CD4-positive, alpha-beta T cell (primary cell): ENCODE results near the gene HOXA3. TPM values are rescaled to one million over a fixed set of nuclear protein-coding genes. Genes with fewer than 3 reads are reported as not detected.

Source experiments
- ATAC-seq: fragments of 200-7000 bp; cut with Tn5 transposase; one replicate; pipeline ENCODE4 v1.10.0; 2022; ENCODE audit warnings: mild to moderate bottlenecking; ENCODE audit not compliant: poor library complexity
- CTCF ChIA-PET: fragments of 350-600 bp; sonication (Branson Sonifier 250); formaldehyde crosslinking; loops from one replicate; lab custom pipeline; 2021; ENCODE audit warnings: antibody characterized with exemption, inconsistent platforms; lab: Charles Lee
- POLR2A ChIA-PET: fragments of 350-600 bp; sonication (Branson Sonifier 250); formaldehyde crosslinking; loops from one replicate; lab custom pipeline; 2021; ENCODE audit warnings: antibody characterized with exemption, inconsistent platforms; lab: Charles Lee
- DNase-seq, 14 experiments: peaks; one replicate each; pipeline ENCODE4 v3.0.0-alpha.2; 2013 to 2020; ENCODE audit warnings: mixed read lengths in 2 of 14
- H3K27ac ChIP-seq, 2 donors: one replicate each; pipeline versions ENCODE4 v1.5.1 to v1.7.0; 2013; ENCODE audit warnings: low read length in 2 of 2, low read depth in 1 of 2, mild to moderate bottlenecking in 1 of 2
- H3K27me3 ChIP-seq, 2 experiments: 1 replicate in 1 of 2; 2 replicates in 1 of 2; pipeline versions ENCODE4 v1.6.1 to v1.7.0; 2013; ENCODE audit warnings: low read length in 2 of 2, control low read depth in 1 of 2, mild to moderate bottlenecking in 1 of 2, moderate library complexity in 1 of 2; ENCODE audit not compliant: insufficient read depth in 2 of 2, control insufficient read depth in 1 of 2
- H3K36me3 ChIP-seq: one replicate; pipeline ENCODE4 v1.6.1; 2013; ENCODE audit warnings: low read length, control low read depth; ENCODE audit not compliant: insufficient read depth
- H3K4me1 ChIP-seq: one replicate; pipeline ENCODE4 v1.6.1; 2013; ENCODE audit warnings: low read length, control low read depth; ENCODE audit not compliant: insufficient read depth
- H3K4me3 ChIP-seq: one replicate; pipeline ENCODE4 v1.5.1; 2013; ENCODE audit warnings: mild to moderate bottlenecking, low read length, moderate library complexity
- H3K9me3 ChIP-seq, 2 experiments: 1 replicate in 1 of 2; 2 replicates in 1 of 2; pipeline versions ENCODE4 v1.6.1 to v1.7.0; 2013; ENCODE audit warnings: low read length in 2 of 2, mild to moderate bottlenecking in 2 of 2, control low read depth in 1 of 2, moderate library complexity in 1 of 2; ENCODE audit not compliant: control insufficient read depth in 1 of 2, insufficient read depth in 1 of 2
- H3K27ac Mint-ChIP-seq: one replicate; pipeline ENCODE4 v1.8.0; 2020; ENCODE audit warnings: mixed read lengths
- H3K27me3 Mint-ChIP-seq: one replicate; pipeline ENCODE4 v1.8.0; 2021; ENCODE audit warnings: mixed read lengths
- H3K36me3 Mint-ChIP-seq: one replicate; pipeline ENCODE4 v1.8.0; 2021; ENCODE audit warnings: low read depth, mixed read lengths
- H3K4me1 Mint-ChIP-seq: one replicate; pipeline ENCODE4 v1.8.0; 2021; ENCODE audit warnings: low read depth, mixed read lengths
- H3K4me3 Mint-ChIP-seq: one replicate; pipeline ENCODE4 v1.8.0; 2020; ENCODE audit warnings: mild to moderate bottlenecking, mixed read lengths
- H3K9me3 Mint-ChIP-seq: one replicate; pipeline ENCODE4 v1.8.0; 2020; ENCODE audit warnings: mixed read lengths
- CTCF ChIP-seq: fragments of 200-600 bp; IDR thresholded peaks from one replicate; pipeline ENCODE4 v1.8.0; 2022; ENCODE audit warnings: antibody characterized with exemption, mild to moderate bottlenecking
- intact Hi-C, 2 experiments: fragments of 100-400 bp; cut with DNase I in 1 of 2; cut with micrococcal nuclease in 1 of 2; formaldehyde crosslinking; loops; one replicate each; pipeline versions ENCODE4 v1.15.1 to v1.9.0; 2023 to 2025; cut with DNase I, micrococcal nuclease
- total RNA-seq, 174 experiments: library from RNA in 2 of 174; stranded (reverse) in 2 of 174; gene quantifications; one replicate each; pipeline ENCODE4 v1.2.3 and lab custom pipeline; 2021 to 2026

HOXA3 gene
- total RNA-seq, 2 experiments from 2014 or later, result not detected

- intact Hi-C loops, result no loop called here
- POLR2A ChIA-PET, result no interaction called here
- Mint-ChIP-seq H3K36me3 (no peaks in the 10 kb centered on the region), H3K9me3 (no peaks in the 10 kb centered on the region), H3K4me1 (no peaks in the 10 kb centered on the region), H3K27ac (no peak overlapping the region), H3K4me3 (no peak overlapping the region), H3K27me3 (peaks cover 70% of the 10 kb centered on the region)
- Histone ChIP-seq H3K27ac (no peak overlapping the region), H3K27me3 (peaks cover 24 to 63% of the 10 kb centered on the region in 2 experiments), H3K9me3 (peaks cover 0 to 27% of the 10 kb centered on the region in 2 experiments), H3K4me1 (no peaks in the 10 kb centered on the region), H3K4me3 (no peak overlapping the region), H3K36me3 (no peaks in the 10 kb centered on the region)
- ATAC-seq (no peak), DNase-seq (no peak)
- no peak for TF ChIP-seq CTCF
- CTCF ChIA-PET, result no interaction called here
These were observed 10.3 kb downstream of the HOXA3 start for GRCh38 chr7:27141923-27142579.

- ChIA-PET CTCF (no interaction called here), POLR2A (no interaction called here)
- H3K4me3 Mint-ChIP-seq, result no peak overlapping the region
- no peak overlapping the region for H3K4me3 ChIP-seq
- peaks cover 0 to 27% of the 10 kb centered on the region in 2 experiments for H3K9me3 ChIP-seq
- no peaks in the 10 kb centered on the region for H3K9me3 Mint-ChIP-seq
- H3K27ac ChIP-seq, result no peak overlapping the region
- H3K27me3 ChIP-seq, result peaks cover 23 to 63% of the 10 kb centered on the region in 2 experiments
- no peak overlapping the region for H3K27ac Mint-ChIP-seq
- peaks cover 70% of the 10 kb centered on the region for H3K27me3 Mint-ChIP-seq
- no peak for TF ChIP-seq CTCF
- no peak for ATAC-seq
- no peaks in the 10 kb centered on the region for H3K4me1 Mint-ChIP-seq
- no peaks in the 10 kb centered on the region for H3K4me1 ChIP-seq
- no peaks in the 10 kb centered on the region for H3K36me3 Mint-ChIP-seq
- H3K36me3 ChIP-seq, result no peaks in the 10 kb centered on the region
- intact Hi-C loops, result no loop called here
- no peak for DNase-seq
These were observed 11.1 kb downstream of the HOXA3 start for GRCh38 chr7:27141137-27141922.

GRCh38 chr7:27140126-27140857 lies 12.1 kb downstream of the HOXA3 start:
- H3K4me1 Mint-ChIP-seq, result no peaks in the 10 kb centered on the region
- H3K4me1 ChIP-seq, result no peaks in the 10 kb centered on the region
- H3K36me3 Mint-ChIP-seq, result no peaks in the 10 kb centered on the region
- no peak overlapping the region for H3K4me3 ChIP-seq
- no peak overlapping the region for H3K4me3 Mint-ChIP-seq
- ChIA-PET POLR2A (no interaction called here), CTCF (interaction anchor here (1.1 kb wide), 1 partner anchor 11 kb away, joined by 3 read pairs; no protein-coding TSS in a partner anchor)
- DNase-seq (no peak), ATAC-seq (no peak)
- no peak overlapping the region for H3K27ac Mint-ChIP-seq
- no peaks in the 10 kb centered on the region for H3K36me3 ChIP-seq
- H3K9me3 ChIP-seq, result peaks cover 0 to 20% of the 10 kb centered on the region in 2 experiments
- H3K9me3 Mint-ChIP-seq, result no peaks in the 10 kb centered on the region
- H3K27me3 Mint-ChIP-seq, result peaks cover 72% of the 10 kb centered on the region
- TF ChIP-seq CTCF, result no peak
- no peak overlapping the region for H3K27ac ChIP-seq
- peaks cover 25 to 66% of the 10 kb centered on the region in 2 experiments for H3K27me3 ChIP-seq
- intact Hi-C loops, result no loop called here
